Head of caudate nucleus (tissue), 42 donors: ENCODE measurements around the gene FEZ2.

Experiments used
- DNase-seq, 42 donors: peaks; one replicate each; pipeline versions ENCODE4 v3.0.0 to v3.0.0-alpha.2; 2020 to 2021; ENCODE audit warnings: mixed read lengths in 7 of 42
- intact Hi-C: fragments of 100-400 bp; cut with DNase I; formaldehyde crosslinking; loops from one replicate; pipeline ENCODE4 v1.15.0; 2022

FEZ2 gene

DNA sequence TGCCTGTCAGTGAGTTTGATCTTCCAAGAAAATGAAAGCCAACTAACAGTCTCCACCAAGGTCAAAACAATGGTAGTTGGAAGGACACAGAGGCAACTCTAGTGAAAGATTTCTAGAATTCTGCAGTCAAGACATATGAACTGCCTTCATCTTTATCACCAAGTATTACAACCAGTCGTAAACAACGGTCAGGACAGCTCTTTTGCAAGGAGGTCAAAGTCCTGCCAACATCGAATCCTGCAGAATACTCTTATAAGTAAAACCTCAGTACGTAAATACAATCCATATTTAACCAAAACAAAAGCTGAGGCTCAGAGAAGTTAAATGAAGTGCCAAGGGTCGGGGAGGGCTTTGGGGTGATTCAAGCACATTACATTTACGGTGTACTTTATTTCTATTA, 3.1 kb downstream of the FEZ2 start:
- intact Hi-C loops: no loop called here
- DNase-seq: no peak

- DNase-seq: no peak
- intact Hi-C loops: no loop called here
These were observed 8.7 kb downstream of the FEZ2 start for GRCh38 chr2:36589230-36589630.

DNA sequence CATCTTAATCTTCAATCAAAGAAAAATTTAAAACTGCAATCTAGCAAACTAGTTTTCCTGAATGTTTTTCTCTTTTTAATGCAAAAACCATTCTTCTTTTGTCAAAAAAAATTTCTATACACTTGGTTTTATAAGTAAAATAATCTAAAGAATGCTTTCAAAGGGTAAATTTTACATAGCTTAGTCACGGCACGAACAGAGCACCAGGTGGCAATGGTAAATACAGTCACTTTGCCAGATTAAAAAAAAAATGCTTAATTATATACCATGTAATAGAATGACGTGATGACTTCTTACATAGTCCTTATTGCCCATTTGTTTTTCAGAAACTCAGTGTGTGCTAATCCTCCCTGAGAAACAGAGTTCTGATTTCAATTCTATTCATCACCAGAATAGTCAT, 10.4 kb downstream of the FEZ2 start:
- intact Hi-C loops: no loop called here
- no peak for DNase-seq

DNA sequence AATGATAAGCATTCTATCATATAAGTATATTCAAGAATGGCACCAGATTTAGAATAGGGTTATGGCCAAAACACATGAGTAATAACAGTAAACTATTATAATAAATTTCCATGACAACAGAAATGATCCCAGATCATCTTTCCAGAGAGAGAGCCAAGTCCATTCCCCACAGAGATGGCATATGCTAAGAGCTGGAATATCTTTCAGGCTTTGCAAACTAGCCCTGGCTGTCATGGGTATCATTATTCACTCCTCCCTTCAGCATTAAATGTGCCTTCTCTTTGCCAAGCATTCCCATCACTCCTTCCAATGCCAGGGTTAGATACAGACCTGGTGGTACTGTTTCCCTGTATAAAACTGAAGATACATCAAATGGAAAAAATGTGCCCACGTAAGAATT, 10.9 kb downstream of the FEZ2 start:
- no peak for DNase-seq
- intact Hi-C loops: no loop called here

GRCh38 chr2:36586672-36587071, 11.3 kb downstream of the FEZ2 start:
- DNase-seq: no peak
- intact Hi-C loops: no loop called here

GRCh38 chr2:36584148-36584794, 13.7 kb downstream of the FEZ2 start:
- DNase-seq: no peak
- intact Hi-C loops: no loop called here

- intact Hi-C loops: no loop called here
- no peak for DNase-seq
These were observed 15.0 kb downstream of the FEZ2 start for GRCh38 chr2:36582951-36583350.

DNA sequence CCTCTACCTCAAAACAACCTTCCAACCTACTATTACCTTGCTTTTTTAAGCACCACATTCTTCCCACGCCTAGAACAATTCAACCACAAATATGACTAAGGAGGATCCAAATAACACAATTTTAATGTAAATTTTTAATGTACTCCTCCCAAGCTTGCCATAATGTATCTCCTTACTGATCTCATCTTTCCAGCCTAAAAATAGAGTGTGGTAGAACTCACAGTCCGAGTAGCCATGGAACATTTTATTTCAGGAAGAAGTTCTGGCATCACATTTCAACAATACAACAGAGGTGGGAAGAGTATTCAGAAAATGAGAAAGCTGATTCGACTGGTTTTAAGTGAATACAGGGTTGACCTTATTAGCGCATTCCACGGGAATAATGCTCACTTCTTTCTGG, 15.4 kb downstream of the FEZ2 start:
- intact Hi-C loops: no loop called here
- DNase-seq: no peak

GRCh38 chr2:36579297-36579664, 18.7 kb downstream of the FEZ2 start:
- DNase-seq: no peak
- intact Hi-C loops: no loop called here

- DNase-seq: peak in 4 of 42 donors; percentile 16 to 51 (median 38)
- intact Hi-C loops: no loop called here
These were observed 19.3 kb downstream of the FEZ2 start for GRCh38 chr2:36578343-36579296.

GRCh38 chr2:36577884-36578283, 20.1 kb downstream of the FEZ2 start:
- DNase-seq: no peak
- intact Hi-C loops: no loop called here

- no peak for DNase-seq
- intact Hi-C loops: no loop called here
These were observed 23.4 kb downstream of the FEZ2 start for GRCh38 chr2:36574560-36574959.

DNA sequence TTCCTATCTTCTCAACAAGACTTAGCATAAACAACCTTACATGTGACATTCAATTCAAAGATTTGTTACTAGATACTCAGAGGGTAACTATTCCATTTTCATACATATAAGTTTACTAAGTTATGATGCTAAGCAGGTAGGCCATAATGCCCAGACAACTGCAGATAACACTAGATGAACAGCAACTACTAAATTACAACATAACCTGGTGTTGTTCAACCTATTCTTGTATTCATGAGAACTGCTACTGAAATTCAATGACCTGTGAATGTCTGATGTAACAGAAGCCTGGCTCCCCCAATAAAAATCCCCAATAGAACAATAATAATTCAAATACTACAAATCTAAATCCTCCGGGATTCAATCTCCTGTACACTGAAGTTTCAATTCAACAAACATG, 24.8 kb downstream of the FEZ2 start:
- intact Hi-C loops: no loop called here
- no peak for DNase-seq

DNA sequence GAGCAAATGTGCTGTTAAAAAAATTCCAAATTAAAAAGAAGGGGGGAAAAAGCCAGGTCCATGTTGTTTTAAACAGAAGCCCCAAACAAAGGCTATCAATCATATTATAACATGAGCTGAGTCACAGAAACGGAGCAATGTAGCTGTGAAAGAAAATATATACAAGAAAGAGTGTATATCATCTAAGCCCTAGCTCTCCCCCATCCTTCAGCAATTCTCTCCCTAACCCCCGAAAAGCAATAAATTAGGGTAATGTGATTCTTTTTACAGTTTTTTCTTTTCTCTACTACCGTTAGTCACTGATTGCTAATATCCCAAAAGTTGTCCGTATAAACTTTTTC, 25.3 kb downstream of the FEZ2 start:
- intact Hi-C loops: no loop called here
- no peak for DNase-seq

DNA sequence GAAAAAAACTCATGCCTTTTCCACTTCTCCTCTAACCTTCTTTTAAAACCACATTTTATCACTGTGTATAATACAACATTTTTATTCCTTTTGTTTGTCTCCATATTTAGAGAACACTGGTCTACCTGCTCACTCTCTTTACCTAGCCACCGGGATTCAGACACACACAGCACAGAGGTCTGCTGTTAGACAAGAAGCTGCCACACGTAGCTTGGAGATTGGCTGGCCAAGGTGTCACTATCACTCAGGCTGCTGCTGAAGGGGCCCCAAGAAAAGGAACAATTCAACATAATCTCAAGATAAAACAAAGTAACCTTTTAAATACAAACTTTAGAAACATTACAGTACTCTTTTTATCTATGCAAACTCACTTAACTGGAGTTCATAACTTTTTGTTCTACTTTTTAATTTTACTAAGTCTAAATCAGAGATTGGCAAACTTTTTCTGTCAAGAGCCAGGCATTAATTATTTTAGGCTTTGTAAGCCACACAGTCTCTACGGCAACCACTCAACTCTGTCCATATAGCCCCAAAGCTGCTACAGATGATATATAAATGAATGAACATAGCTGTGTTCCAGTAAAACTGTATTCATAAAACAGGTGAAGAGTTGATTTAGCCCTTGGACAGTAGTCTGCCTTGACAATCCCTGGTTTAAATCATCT, 25.8 kb downstream of the FEZ2 start:
- intact Hi-C loops: no loop called here
- DNase-seq: no peak

DNA sequence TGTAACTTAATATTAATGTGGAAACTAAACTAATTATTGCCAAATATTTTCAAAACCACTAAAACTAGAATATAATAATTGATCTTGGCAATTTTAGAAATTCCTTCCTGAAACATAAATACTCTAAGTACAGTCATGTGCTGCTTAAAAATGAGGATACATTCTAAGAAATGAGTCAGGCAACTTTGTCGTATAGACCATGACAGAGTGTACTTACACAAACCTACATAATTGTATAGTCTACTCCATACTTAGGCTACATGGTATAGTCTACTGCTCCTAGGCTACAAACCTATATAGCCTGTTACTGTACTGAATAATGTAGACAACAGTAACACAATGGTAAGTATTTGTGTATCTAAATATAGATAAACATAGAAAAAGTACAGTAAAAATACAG, 27.6 kb downstream of the FEZ2 start:
- no peak for DNase-seq
- intact Hi-C loops: no loop called here

GRCh38 chr2:36569267-36569856, 28.6 kb downstream of the FEZ2 start:
- intact Hi-C loops: no loop called here
- DNase-seq: no peak

DNA sequence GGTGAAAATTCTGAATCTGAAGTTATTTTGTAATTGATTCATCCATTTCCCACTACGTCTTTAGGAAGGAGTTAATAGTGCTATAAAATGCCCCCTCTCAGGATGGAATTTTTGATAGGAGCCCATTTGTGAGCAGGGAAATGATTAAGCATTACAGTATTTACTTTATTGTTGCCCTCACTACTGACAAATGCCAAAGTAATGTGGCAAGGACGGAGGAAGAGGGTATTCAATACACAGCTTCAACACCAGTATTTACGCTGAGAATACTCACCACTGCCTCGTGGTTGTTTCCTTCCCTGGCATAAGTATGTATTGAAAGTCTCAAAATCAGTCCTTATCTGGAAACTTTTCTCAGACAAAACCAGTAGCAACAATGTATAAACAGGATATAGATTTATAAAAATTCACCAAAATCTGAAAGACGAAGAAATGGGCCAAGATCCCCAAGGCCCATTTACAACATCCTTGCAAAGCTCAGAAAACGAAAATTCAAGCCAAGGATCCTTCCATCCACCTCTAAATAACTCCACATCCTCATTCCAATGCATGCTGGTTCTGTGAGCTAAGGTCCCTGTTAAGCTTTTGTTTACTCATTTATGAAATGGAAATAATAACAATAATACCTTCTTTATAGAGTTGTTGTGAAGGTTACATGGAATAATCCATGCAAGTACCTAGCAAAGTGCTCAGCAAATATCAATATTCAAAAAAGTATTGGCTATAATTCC, 29.3 kb downstream of the FEZ2 start:
- DNase-seq: no peak
- intact Hi-C loops: no loop called here

DNA sequence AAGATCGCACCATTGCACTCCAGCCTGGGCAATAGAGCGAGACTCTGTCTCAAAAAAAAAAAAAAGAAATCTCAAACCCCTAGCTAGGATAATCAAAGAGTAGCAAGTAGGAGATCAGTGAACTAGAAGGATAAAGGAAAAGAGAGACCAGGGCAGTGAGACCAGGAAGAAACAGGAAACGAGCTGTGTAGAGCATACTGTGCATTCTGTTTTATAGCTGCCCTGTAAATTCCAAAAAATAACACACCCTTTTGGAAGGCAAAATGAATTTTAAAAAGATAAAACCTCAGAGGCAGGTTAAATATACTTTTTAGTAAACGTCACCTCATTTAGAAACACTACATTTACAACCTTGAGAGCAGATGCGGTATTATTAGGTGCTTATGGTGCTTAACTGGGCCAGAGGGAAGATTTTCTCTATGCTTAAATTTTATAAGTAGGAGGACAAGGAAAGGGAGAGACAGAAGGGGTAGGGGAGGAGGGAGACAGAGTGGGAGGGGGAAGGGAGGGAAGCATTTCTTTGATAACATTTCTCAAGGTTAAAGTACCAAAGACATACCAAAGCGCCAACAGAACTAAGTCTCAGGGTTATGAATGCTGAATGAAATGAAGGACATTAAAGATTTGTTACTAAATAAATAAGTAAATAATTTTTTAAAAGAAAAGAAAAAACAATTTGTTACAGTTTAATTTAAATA, 30.1 kb downstream of the FEZ2 start:
- intact Hi-C loops: no loop called here
- DNase-seq: no peak
